Measurements from ENCODE around the gene EIF2S2.

DNA sequence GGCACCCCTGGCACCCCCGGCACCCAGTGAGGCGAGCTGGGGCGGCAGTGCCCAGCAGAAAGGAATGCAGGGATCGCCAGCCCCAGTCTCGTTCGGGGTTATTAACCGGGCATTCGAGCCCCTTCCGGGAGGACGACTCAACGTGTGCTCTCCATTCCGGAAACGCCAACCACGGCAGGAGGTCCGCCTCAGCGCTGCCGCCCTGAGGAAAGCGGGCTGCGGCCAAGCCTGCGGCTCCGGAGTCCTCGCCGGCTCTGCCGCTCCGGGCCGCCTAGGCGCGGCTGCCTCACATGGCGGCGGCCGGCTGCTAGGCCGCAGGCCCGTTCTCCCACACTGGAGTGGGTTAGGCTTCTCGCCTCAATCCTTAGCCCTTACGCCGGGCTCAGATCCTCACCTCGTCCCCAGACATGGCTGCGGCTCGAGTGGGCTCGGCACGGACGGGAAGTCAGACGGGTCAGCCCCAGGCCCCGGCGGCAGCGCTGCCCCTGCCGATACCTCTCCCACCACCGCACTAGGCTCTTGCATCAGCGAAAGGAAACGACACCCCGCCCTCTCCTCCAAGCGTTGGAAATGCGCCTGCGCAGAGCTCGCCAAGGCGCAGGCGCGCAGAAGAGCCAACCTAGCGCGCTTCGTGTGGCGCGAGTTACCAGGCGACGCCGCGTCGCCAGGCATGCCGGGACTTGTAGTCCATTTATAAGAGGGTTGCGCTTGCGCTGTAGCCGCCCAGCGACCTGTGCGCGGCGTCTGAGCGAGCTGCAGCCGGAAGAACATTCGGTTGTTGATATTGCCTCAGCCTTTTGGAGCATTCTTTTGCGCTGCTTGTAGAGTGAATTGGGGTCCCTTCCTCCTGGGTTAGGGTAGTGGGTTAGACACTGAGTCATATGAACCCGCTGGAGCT lies at the start of gene EIF2S2:
- TF ChIP-seq EZH2phosphoT487 (IDR thresholded peaks at IDR 0.05; ENCODE audit: insufficient read depth, low read depth): no peak
- no peak for TF ChIP-seq EZH2 (IDR thresholded peaks at IDR 0.05; ENCODE audit: insufficient read depth, poor library complexity, severe bottlenecking)

Measured in GM23248 (cell line).